Measurements from ENCODE around the gene PDE1A.

The PDE1A gene

DNA sequence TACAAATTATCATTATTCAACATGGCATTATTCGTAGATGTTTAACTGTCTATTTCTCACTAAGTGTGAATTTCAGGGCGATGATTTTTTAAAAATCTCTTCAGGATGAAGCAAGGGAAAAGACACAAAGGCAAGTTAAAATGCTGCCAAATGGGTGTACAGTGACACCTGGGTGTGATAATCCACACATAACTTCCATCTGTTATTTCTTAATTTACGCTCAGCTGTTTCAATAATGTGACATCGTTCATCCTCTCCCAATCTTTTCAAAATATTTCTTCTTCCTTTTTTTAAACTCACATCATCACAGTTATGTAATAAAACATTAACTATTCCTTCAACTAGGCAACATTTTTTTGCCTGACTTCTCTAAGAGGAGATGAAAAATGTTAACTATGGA is 10.6 kb downstream of the PDE1A start (continued):
- TF ChIP-seq ZNF366 (tag by site-specific recombination; conservative IDR thresholded peaks at IDR 0.05) (no peak), MYNN (tag by site-specific recombination; IDR thresholded peaks at IDR 0.05; ENCODE audit: borderline replicate concordance) (no peak), RBAK (tag by site-specific recombination; IDR thresholded peaks at IDR 0.05) (no peak)

DNA sequence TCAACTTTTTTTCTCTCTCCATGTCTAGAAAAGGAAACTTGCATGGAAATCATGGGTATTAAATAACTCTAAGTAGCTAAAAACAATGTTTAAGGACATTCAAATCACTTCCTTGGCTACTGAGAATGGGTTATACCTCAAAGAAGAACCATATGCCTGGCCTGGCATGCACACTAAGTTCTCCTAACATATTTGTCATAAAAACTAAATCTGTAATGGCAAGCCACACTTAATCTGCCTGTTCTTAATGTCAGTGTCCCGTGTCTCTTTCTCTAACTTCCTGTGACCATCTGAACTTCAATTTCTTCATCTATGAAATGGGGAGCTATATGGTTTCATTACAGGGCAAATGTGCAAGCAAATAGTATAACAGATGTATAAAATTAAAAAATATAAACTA is 11.1 kb downstream of the PDE1A start:
- H3K4me1 ChIP-seq (ENCODE audit: control insufficient read depth, insufficient read depth, low read length), result no peaks in the 10 kb centered on the region
- no peak overlapping the region for H3K4me3 ChIP-seq (ENCODE audit: low read depth, low read length)
- H3K36me3 ChIP-seq (ENCODE audit: control insufficient read depth in 2 of 2, insufficient read depth in 1 of 2, low read length in 2 of 2), result no peaks in the 10 kb centered on the region
- no peak for TF ChIP-seq TRIM28 (IDR thresholded peaks at IDR 0.05; ENCODE audit: borderline replicate concordance, low read length)
- no peak for TF ChIP-seq ZNF558 (tag by site-specific recombination; IDR thresholded peaks at IDR 0.05)
- ChIA-PET CTCF (interaction anchor here (0.6 to 0.7 kb wide), 2 partner anchors 317 to 461 kb away, joined by 3 read pairs; no protein-coding TSS in a partner anchor), POLR2A (no interaction called here)
- no peaks in the 10 kb centered on the region for H3K9me3 ChIP-seq (ENCODE audit: control insufficient read depth, insufficient read depth, low read depth, low read length)
- H3K27ac ChIP-seq (ENCODE audit: extremely low read depth, low read depth, low read length), result no peak overlapping the region

DNA sequence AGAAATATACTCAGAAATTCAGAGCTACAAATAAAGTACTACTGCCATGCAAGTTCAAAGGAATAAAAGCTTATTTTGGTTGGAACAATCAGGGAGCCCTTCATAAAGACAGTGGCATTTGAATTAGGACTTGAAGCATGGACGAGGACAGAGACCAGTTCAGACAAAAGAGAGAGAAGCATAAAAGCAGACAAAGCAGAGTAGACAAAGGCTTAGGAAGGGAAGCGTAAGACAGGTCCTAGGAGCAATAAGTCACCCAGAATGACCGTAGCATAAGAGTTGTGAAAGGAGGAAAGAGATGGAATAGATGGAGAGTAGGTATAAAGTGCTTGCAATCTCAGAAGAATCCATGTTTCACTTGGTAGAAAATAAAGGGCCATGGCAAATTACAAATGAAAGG is 14.0 kb downstream of the PDE1A start:
- H3K9me3 ChIP-seq (ENCODE audit: control insufficient read depth, insufficient read depth, low read depth, low read length), result no peaks in the 10 kb centered on the region
- POLR2A ChIA-PET, result no interaction called here
- no peak for TF ChIP-seq WT1 (tag by site-specific recombination; IDR thresholded peaks at IDR 0.05)
- TF ChIP-seq SP7 (tag by site-specific recombination; IDR thresholded peaks at IDR 0.05), result no peak
- TF ChIP-seq ZNF221 (tag by site-specific recombination; IDR thresholded peaks at IDR 0.05; ENCODE audit: borderline replicate concordance), result no peak
- TF ChIP-seq ZNF513 (tag by site-specific recombination; IDR thresholded peaks at IDR 0.05), result no peak
- TF ChIP-seq ZNF664 (tag by site-specific recombination; IDR thresholded peaks at IDR 0.05), result no peak
- TF ChIP-seq, protein P1, sequence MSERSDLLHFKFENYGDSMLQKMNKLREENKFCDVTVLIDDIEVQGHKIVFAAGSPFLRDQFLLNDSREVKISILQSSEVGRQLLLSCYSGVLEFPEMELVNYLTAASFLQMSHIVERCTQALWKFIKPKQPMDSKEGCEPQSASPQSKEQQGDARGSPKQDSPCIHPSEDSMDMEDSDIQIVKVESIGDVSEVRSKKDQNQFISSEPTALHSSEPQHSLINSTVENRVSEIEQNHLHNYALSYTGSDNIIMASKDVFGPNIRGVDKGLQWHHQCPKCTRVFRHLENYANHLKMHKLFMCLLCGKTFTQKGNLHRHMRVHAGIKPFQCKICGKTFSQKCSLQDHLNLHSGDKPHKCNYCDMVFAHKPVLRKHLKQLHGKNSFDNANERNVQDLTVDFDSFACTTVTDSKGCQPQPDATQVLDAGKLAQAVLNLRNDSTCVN (tag by site-specific recombination; optimal IDR thresholded peaks at IDR 0.05), result no peak
- no peak for TF ChIP-seq ZNF23 (tag by site-specific recombination; IDR thresholded peaks at IDR 0.05; ENCODE audit: borderline replicate concordance)
- H3K27ac ChIP-seq (ENCODE audit: extremely low read depth, low read depth, low read length), result no peak overlapping the region
- CTCF ChIA-PET, result interaction anchor here (0.7 kb wide), 1 partner anchor 237 kb away, joined by 5 read pairs; no protein-coding TSS in a partner anchor
- H3K4me1 ChIP-seq (ENCODE audit: control insufficient read depth, insufficient read depth, low read length), result no peaks in the 10 kb centered on the region
- H3K4me3 ChIP-seq (ENCODE audit: low read depth, low read length), result no peak overlapping the region
- H3K36me3 ChIP-seq (ENCODE audit: control insufficient read depth in 2 of 2, insufficient read depth in 1 of 2, low read length in 2 of 2), result no peaks in the 10 kb centered on the region

DNA sequence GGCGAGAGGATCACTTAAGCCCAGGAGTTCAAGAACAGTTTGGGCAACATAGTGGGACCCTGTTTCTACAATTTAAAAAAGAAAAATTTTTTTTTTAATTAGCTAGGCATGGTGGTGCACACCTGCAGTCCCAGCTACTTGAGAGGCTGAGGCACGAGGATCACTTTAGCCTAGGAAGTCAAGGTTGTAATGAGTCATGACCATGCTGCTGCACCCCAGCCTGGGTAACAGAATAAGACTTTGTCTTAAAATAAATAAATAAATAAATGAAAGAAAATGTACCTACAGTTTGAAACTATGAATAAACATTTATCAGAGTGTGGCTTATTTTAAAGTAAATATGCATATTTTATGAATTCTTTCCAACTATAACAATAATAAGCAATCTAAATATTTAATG is 16.7 kb downstream of the PDE1A start:
- H3K27ac ChIP-seq (ENCODE audit: extremely low read depth, low read depth, low read length), result no peak overlapping the region
- CTCF ChIA-PET, result no interaction called here
- no peaks in the 10 kb centered on the region for H3K9me3 ChIP-seq (ENCODE audit: control insufficient read depth, insufficient read depth, low read depth, low read length)
- H3K4me1 ChIP-seq (ENCODE audit: control insufficient read depth, insufficient read depth, low read length), result no peaks in the 10 kb centered on the region
- POLR2A ChIA-PET, result no interaction called here
- H3K4me3 ChIP-seq (ENCODE audit: low read depth, low read length), result no peak overlapping the region
- H3K36me3 ChIP-seq (ENCODE audit: control insufficient read depth in 2 of 2, insufficient read depth in 1 of 2, low read length in 2 of 2), result no peaks in the 10 kb centered on the region
- no peak for TF ChIP-seq ZNF121 (tag by site-specific recombination; IDR thresholded peaks at IDR 0.05)
- TF ChIP-seq ZFP41 (tag by site-specific recombination; IDR thresholded peaks at IDR 0.05; ENCODE audit: borderline replicate concordance), result no peak
- TF ChIP-seq, protein P2, sequence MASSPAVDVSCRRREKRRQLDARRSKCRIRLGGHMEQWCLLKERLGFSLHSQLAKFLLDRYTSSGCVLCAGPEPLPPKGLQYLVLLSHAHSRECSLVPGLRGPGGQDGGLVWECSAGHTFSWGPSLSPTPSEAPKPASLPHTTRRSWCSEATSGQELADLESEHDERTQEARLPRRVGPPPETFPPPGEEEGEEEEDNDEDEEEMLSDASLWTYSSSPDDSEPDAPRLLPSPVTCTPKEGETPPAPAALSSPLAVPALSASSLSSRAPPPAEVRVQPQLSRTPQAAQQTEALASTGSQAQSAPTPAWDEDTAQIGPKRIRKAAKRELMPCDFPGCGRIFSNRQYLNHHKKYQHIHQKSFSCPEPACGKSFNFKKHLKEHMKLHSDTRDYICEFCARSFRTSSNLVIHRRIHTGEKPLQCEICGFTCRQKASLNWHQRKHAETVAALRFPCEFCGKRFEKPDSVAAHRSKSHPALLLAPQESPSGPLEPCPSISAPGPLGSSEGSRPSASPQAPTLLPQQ (tag by site-specific recombination; IDR thresholded peaks at IDR 0.05), result no peak
- no peak for TF ChIP-seq GFI1B (tag by site-specific recombination; IDR thresholded peaks at IDR 0.05)
- TF ChIP-seq ZNF596 (tag by site-specific recombination; IDR thresholded peaks at IDR 0.05), result no peak
- TF ChIP-seq ZIC2 (tag by site-specific recombination; IDR thresholded peaks at IDR 0.05), result no peak
- TF ChIP-seq HIC1 (tag by site-specific recombination; IDR thresholded peaks at IDR 0.05), result no peak
